G401 (cell line): Measurements from ENCODE around the gene CDR2. TPM values are rescaled to one million over a fixed set of nuclear protein-coding genes. Genes with fewer than 3 reads are reported as not detected.

Experiments used
- DNase-seq: peaks from one replicate; pipeline ENCODE4 v3.0.0-alpha.2; 2015; ENCODE audit warnings: low spot score
- in situ Hi-C: cut with HindIII; loops from 2 replicates; pipeline ENCODE4 v1.10.0; 2016; ENCODE audit warnings: low sequenced_read_pairs, mixed read lengths
- total RNA-seq: library from RNA; depleted of rRNA; stranded (reverse); fragments of >200 nt; shearing (Covaris generic); gene quantifications from 2 replicates; pipeline ENCODE4 v1.2.3, GENCODE V29; 2014

The CDR2 gene
- total RNA-seq, 1 experiment from 2014 or later = 22.6 TPM

DNA sequence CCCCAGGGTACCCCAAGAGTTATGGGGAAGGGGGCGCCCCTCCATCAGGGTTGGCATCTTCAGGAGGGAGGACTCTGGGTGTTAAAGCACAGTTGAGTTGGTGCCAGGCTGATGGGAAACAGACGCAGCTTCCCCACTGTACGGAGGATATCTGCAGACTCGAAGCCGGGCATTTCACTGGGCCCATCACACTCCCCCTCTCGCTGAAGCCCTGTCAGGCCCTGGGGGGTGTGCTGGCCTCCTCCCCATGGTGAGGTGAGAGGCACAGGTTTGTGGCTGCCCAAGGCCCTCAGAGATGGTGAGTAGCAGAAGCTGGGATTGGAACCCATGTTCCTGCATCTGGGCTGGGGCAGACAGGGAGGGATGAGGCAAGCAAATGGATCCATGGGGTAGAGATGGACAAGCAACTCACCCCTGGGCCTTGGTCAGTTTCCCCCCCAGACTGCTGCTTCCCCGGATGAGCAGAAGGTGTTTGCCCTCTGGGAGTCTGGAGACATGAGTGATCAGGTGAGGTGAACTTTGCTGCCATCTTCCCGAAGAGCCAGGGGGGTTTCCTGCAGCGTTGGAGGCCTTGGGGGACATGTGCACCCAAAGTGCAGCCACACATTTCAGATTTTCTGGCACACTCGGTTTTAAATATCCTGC is 46.2 kb downstream of the CDR2 start:
- no peak for DNase-seq
- in situ Hi-C loops = no loop called here

DNA sequence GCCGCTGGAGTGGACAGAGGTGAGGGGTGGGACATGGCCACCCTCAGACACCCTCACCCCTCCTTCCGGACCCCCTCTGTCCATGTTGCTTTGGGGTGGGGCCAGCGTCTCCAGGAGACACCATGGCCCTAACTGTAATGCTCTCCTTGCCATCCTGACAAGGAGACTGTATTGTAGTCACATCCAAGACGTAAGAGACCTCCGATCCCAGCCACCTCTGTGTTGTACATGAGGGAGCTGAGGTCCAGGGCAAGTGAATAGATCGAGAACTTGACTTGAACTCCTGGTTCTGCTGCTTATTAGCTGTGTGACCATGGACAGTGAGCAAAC is 47.0 kb downstream of the CDR2 start:
- DNase-seq = no peak
- in situ Hi-C loops = no loop called here

DNA sequence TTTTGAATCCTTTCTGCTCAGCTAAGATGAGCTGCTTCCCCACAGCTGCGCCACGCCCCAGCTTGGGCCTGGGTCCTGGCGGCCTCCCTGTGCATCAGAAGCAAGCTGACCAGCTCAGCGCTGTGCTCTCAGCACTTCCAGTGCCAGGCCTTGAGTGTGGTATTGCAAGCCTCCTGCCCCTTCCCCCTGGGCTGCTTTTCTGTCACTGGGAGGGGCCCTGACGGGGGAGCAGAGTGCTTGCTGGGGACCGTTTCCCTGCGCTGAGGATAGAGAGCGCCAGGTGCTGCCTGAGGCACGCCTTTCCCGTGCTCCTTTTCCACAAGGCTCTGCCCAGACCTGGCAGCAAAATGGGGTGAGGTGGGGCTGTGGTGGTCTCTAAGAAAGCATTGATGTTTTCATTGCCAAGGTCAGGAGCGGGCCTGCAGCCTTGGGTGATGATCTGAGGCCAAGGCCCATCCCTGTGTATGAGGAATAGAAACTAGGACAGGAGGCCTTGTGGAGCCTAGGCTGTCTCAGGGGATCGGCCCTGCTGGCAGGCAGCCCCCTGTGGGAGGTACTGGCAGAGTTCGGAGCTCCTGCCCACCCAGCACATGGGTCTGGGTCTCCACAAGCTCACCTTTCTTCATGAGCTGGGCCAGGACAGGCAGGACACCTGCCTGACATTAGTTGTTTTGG is 47.5 kb downstream of the CDR2 start:
- no peak for DNase-seq
- in situ Hi-C loops = no loop called here

- in situ Hi-C loops = no loop called here
- DNase-seq = no peak
Observed at GRCh38 chr16:22326369-22326652, 48.1 kb downstream of the CDR2 start.

DNA sequence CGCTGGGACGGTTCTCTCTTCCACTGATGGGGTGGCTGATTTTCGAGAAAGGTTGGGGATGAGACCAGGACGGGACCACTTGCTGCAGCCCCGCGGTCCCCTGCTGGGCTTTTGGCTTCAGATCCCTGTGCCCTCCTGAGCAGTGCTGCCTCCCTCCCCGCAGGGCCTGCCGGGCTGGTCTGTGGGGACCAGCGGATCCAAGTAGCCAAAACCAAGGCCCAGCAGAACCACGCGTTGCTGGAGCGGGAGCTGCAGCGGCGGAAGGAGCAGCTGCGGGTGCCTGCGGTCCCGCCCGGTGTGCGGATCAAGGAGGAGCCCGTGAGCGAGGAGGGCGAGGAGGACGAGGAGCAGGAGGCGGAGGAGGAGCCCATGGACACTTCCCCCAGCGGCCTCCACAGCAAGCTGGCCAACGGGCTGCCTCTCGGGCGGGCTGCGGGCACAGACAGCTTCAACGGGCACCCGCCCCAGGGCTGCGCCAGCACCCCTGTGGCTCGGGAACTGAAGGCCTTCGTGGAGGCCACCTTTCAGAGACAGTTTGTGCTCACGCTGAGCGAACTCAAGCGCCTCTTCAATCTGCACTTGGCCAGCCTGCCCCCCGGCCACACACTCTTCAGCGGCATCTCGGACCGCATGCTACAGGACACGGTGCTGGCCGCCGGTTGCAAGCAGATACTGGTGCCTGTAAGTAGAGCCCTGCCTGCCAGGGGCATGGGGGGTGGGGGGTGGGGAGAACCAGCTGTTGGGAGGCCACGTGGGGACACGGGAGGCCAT is 48.6 kb downstream of the CDR2 start:
- in situ Hi-C loops = no loop called here
- no peak for DNase-seq

- no peak for DNase-seq
- in situ Hi-C loops = no loop called here
Observed at GRCh38 chr16:22324787-22325597, 49.4 kb downstream of the CDR2 start.

- in situ Hi-C loops = no loop called here
- no peak for DNase-seq
Observed at GRCh38 chr16:22323959-22324786, 50.2 kb downstream of the CDR2 start.

- no peak for DNase-seq
- in situ Hi-C loops = no loop called here
Observed at GRCh38 chr16:22323173-22323958, 51.1 kb downstream of the CDR2 start.

DNA sequence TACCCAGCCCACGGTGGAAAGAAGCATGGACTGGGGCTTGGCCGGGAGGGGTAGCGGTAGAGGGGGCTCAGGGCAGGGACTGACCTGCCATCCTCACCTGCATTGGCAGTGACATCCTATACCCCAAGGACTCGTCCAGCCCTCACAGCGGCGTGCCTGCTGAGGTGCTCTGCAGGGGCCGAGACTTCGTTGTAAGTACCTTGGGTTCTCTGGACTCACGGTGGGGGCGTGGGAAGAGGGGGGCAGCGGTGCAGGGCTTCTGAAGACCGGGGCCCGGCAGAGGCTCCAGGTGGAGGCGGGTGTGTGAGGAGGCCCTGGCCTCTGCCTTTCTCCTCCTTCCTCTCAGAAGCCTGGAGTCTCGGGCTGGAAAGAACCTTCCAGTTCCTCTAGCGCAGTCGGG is 51.7 kb downstream of the CDR2 start:
- in situ Hi-C loops = no loop called here
- no peak for DNase-seq

GRCh38 chr16:22322021-22322471 is 52.4 kb downstream of the CDR2 start:
- DNase-seq = peak; percentile 83
- in situ Hi-C loops = no loop called here

DNA sequence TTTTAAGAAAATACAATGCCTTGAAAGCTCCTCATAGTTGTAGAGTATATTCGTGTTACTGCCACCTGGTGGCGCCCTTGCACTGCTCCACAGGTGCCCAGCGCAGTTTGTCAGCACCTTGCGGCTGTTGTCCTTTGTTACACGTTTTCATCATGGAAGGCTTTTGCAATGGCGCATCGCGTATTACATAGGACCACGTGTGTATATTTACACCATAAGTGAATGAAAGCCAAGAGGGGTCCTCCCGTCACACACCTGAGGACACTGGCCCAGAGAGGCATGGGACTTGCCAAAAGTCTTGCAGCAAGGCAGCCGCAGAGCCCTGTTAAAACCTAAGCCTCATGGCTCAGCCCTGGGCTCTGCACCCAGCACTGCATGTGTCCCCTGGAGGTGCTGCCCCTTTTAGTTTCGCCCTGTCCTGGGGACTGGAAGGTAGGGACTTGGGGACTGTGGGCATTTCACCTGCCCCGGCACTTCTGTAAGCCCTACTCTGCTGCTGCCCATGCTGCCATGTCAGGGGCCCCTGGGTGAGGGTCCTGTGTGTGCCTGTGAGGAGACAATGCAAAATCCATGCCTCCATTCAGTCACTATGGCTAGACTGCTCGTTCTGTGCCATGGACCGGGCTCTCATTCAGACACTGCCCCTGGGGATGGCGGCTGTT is 52.9 kb downstream of the CDR2 start:
- DNase-seq = peak; percentile 91
- in situ Hi-C loops = no loop called here

DNA sequence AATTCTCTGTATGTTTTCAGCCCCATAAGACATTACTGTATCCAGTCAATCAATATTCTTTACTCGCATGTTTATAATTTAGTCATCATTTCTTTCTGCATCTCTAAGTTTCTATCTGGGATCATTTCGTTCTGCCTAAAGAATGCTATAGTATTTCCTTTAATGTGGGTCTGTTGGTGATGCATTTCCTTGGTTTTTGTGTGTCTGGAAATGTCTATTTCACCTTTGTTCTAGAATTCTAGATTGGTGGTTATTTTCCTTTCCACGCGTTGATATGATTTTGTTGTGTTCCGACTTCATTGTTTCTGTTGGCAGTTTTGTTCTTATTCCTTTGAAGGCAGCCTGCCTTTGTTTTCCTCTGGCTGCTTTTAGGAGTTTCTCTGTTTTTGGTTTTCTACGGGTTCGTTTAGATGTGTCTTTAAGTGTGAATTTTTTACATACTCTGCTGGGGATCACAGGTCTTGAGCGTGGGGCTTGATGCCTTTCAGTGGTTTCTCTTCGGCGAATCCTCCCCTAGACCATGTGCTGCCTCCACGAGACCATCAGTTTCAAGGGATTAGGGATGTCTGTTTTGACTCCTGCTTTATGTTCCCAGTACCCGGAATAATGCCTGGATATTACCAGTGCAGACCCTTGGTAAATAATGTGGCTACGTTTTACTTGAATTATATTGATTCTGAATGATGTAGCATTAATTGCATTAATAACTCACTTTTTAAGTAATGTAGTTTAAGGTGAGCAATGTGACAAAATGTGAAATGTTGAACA is 53.7 kb downstream of the CDR2 start:
- in situ Hi-C loops = no loop called here
- DNase-seq = no peak

- no peak for DNase-seq
- in situ Hi-C loops = no loop called here
Observed at GRCh38 chr16:22318690-22319358, 55.6 kb downstream of the CDR2 start.

- in situ Hi-C loops = no loop called here
Observed at GRCh38 chr16:22317625-22318024, 56.8 kb downstream of the CDR2 start.

GRCh38 chr16:22317001-22317530 is 57.4 kb downstream of the CDR2 start:
- in situ Hi-C loops = no loop called here
- no peak for DNase-seq

More at GRCh38 chr16:22317625-22318024, 56.8 kb downstream of the CDR2 start:
- DNase-seq = no peak

DNA sequence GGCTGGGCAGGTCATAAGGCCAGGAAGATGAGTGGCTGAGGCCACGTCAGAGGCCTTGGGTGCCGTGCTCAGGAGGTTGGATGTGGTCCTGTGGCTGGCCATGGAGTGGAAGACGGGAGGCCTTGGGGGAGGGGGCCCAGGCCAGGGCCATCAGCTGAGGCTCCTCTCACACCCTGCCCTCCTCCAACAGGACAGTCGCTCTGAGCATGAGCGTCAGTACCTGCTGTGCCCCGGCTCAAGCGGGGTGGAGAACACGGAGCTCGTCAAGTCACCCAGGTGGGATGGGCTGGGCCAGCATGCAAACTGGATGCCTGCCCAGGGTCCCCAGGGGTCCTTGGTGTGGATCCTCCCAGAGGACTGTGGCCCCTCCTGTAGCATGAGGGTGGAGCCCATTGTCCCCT is 58.0 kb downstream of the CDR2 start:
- in situ Hi-C loops = no loop called here
- DNase-seq = no peak
